PC-3 (cell line): ENCODE results near the gene CCDC167. TPM values are rescaled to one million over a fixed set of nuclear protein-coding genes. Genes with fewer than 3 reads are reported as not detected.

Source experiments
- ATAC-seq: fragments of 200-7000 bp; cut with Tn5 transposase; 2 replicates; pipeline ENCODE4 v1.9.1; 2020; ENCODE audit warnings: mild to moderate bottlenecking, moderate library complexity
- BruUV-seq: library from RNA; stranded (reverse); fragments of 400-500 nt; replicated peaks from 2 replicates; lab custom pipeline; 2021; lab: Mats Ljungman, UMichigan
- CTCF ChIA-PET: fragments of 300-600 bp; sonication (Branson Sonifier 250); formaldehyde crosslinking; loops from one replicate; lab custom pipeline; 2022; ENCODE audit warnings: antibody characterized with exemption; lab: Charles Lee
- POLR2A ChIA-PET: fragments of 300-600 bp; sonication (Branson Sonifier 250); formaldehyde crosslinking; loops from one replicate; lab custom pipeline; 2022; ENCODE audit warnings: antibody characterized with exemption; ENCODE audit not compliant: unreplicated experiment; lab: Charles Lee
- DNase-seq: peaks from one replicate; pipeline ENCODE4 v3.0.0-alpha.2; 2015
- H2AFZ ChIP-seq: fragments of 300-600 bp; sonication (generic); 2 replicates; pipeline ENCODE4 v1.6.0; 2016; ENCODE audit warnings: antibody characterized with exemption, low read length
- H3F3A ChIP-seq: fragments of 300-600 bp; sonication (generic); one replicate; pipeline ENCODE4 v1.6.0; 2017; ENCODE audit warnings: antibody characterized with exemption, low read length, control low read depth, mild to moderate bottlenecking; ENCODE audit not compliant: unreplicated experiment
- H3K27ac ChIP-seq: fragments of 300-600 bp; sonication (generic); 2 replicates; pipeline ENCODE4 v1.5.1; 2016; ENCODE audit warnings: mild to moderate bottlenecking, low read length
- H3K27me3 ChIP-seq: fragments of 300-600 bp; sonication (generic); 2 replicates; pipeline ENCODE4 v1.6.1; 2016; ENCODE audit warnings: low read length, mixed read lengths
- H3K36me3 ChIP-seq: fragments of 300-600 bp; sonication (generic); 2 replicates; pipeline ENCODE4 v1.6.1; 2016; ENCODE audit warnings: low read depth, mixed run types, low read length, mixed read lengths
- H3K4me1 ChIP-seq: fragments of 300-600 bp; sonication (generic); 2 replicates; pipeline ENCODE4 v1.5.1; 2016; ENCODE audit warnings: low read length; ENCODE audit not compliant: insufficient read depth
- H3K4me2 ChIP-seq: fragments of 300-600 bp; sonication (generic); 2 replicates; pipeline ENCODE4 v1.6.0; 2016; ENCODE audit warnings: low read length
- H3K4me3 ChIP-seq: fragments of 300-600 bp; sonication (generic); 2 replicates; pipeline ENCODE4 v1.5.1; 2016; ENCODE audit warnings: mild to moderate bottlenecking, low read length, mixed read lengths
- H3K79me2 ChIP-seq: fragments of 300-600 bp; sonication (generic); 2 replicates; pipeline ENCODE4 v1.6.1; 2017; ENCODE audit warnings: low read length, mixed read lengths
- H3K9ac ChIP-seq: fragments of 300-600 bp; sonication (generic); 2 replicates; pipeline ENCODE4 v1.6.0; 2016; ENCODE audit warnings: mild to moderate bottlenecking, low read length
- H3K9me2 ChIP-seq: fragments of 300-600 bp; sonication (generic); replicated peaks from 2 replicates; pipeline ENCODE4 v1.6.1; 2016; ENCODE audit warnings: mixed run types, low read length, mixed read lengths
- H3K9me3 ChIP-seq: fragments of 300-600 bp; sonication (generic); 2 replicates; pipeline ENCODE4 v1.6.1; 2016; ENCODE audit warnings: low read length, mixed read lengths
- H4K20me1 ChIP-seq: fragments of 300-600 bp; sonication (generic); 2 replicates; pipeline ENCODE4 v1.6.1; 2016; ENCODE audit warnings: low read length, mixed read lengths
- CTCF ChIP-seq: fragments of 300-600 bp; sonication (generic); conservative IDR thresholded peaks from 2 replicates; pipeline ENCODE4 v1.5.1; 2017; ENCODE audit warnings: antibody characterized with exemption, low read depth, mild to moderate bottlenecking, low read length
- EZH2 ChIP-seq: fragments of 300-600 bp; sonication (generic); IDR thresholded peaks from one replicate; pipeline ENCODE4 v1.6.1; 2017; ENCODE audit warnings: antibody characterized with exemption, mild to moderate bottlenecking, low read length; ENCODE audit not compliant: unreplicated experiment
- EZH2phosphoT487 ChIP-seq: fragments of 300-600 bp; sonication (generic); IDR thresholded peaks from 2 replicates; pipeline ENCODE4 v1.6.1; 2018; ENCODE audit warnings: mild to moderate bottlenecking, antibody characterized with exemption, low read length, borderline replicate concordance
- intact Hi-C: fragments of 100-400 bp; cut with micrococcal nuclease; formaldehyde crosslinking; loops from 2 replicates; pipeline ENCODE4 v1.9.0; 2023
- total RNA-seq: library from RNA; depleted of rRNA; stranded (reverse); fragments of >200 nt; gene quantifications from 2 replicates; pipeline ENCODE4 v1.2.3, GENCODE V29; 2014

The CCDC167 gene
- total RNA-seq, 1 experiment from 2014 or later, result 56.9 TPM

GRCh38 chr6:37459981-37460800, 39.5 kb downstream of the CCDC167 start:
- DNase-seq (no peak), ATAC-seq (no peak)
- Histone ChIP-seq H3K27me3 (no peaks in the 10 kb centered on the region), H3F3A (no peaks in the 10 kb centered on the region), H2AFZ (no peak overlapping the region), H3K4me2 (no peak overlapping the region), H3K9ac (no peak overlapping the region), H3K79me2 (no peaks in the 10 kb centered on the region), H3K4me3 (no peak overlapping the region), H4K20me1 (no peaks in the 10 kb centered on the region), H3K4me1 (peaks cover 21% of the 10 kb centered on the region), H3K36me3 (peaks cover 38% of the 10 kb centered on the region), H3K27ac (no peak overlapping the region), H3K9me3 (no peaks in the 10 kb centered on the region), H3K9me2 (no peaks in the 10 kb centered on the region)
- ChIA-PET CTCF (no interaction called here), POLR2A (no interaction called here)
- intact Hi-C loops, result no loop called here
- TF ChIP-seq EZH2 (no peak), CTCF (no peak), EZH2phosphoT487 (no peak)
- no TSS peak for BruUV-seq

- H4K20me1 ChIP-seq, result no peaks in the 10 kb centered on the region
- no TSS peak for BruUV-seq
- no peak overlapping the region for H2AFZ ChIP-seq
- ATAC-seq, result peak; percentile 88
- H3K9me3 ChIP-seq, result no peaks in the 10 kb centered on the region
- no peak overlapping the region for H3K4me3 ChIP-seq
- DNase-seq, result peak; percentile 44
- H3K79me2 ChIP-seq, result no peaks in the 10 kb centered on the region
- intact Hi-C loops, result no loop called here
- peak overlapping the region; percentile 18; the same call in 1 of the 2 replicates for H3K9ac ChIP-seq
- ChIA-PET POLR2A (no interaction called here), CTCF (interaction anchor here (0.7 kb wide), 1 partner anchor 895 kb away, joined by 4 read pairs; no protein-coding TSS in a partner anchor)
- H3K4me1 ChIP-seq, result peaks cover 21% of the 10 kb centered on the region
- no peaks in the 10 kb centered on the region for H3F3A ChIP-seq
- no peaks in the 10 kb centered on the region for H3K9me2 ChIP-seq
- H3K36me3 ChIP-seq, result peaks cover 36% of the 10 kb centered on the region
- H3K27me3 ChIP-seq, result no peaks in the 10 kb centered on the region
- no peak for TF ChIP-seq EZH2
- TF ChIP-seq EZH2phosphoT487, result no peak
- no peak for TF ChIP-seq CTCF
- no peak overlapping the region; the same call in 1 of the 2 replicates for H3K4me2 ChIP-seq
- H3K27ac ChIP-seq, result peak overlapping the region; percentile 70
Measured at GRCh38 chr6:37456816-37457560, 42.7 kb downstream of the CCDC167 start.
